Measurements from ENCODE around the gene USPL1.

DNA sequence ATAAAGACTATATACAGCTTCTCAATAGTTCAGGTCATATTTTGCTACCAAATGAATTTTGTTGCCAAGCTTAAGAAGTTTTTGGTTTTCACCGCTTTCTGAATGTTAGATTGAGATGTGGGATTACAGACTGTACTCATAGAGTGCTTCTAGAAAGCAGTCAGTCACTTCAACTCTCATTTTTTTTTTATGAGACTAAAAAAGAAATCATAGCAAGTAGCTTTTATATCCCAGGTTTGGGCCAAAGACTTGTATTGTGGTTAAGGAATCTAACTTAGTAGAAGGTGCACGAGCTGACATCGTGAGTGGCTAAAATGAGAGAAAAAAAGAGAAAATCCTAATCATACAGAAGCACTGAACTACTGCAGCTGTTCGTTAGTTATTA lies 2.2 kb upstream of the USPL1 start:
- TF ChIP-seq CTCF (IDR thresholded peaks at IDR 0.05): no peak
- TF ChIP-seq ZFX (IDR thresholded peaks at IDR 0.05; ENCODE audit: borderline replicate concordance): no peak

All from 22Rv1 (cell line).